KOPT-K1 (cell line): ENCODE measurements around the gene RBP5.

Experiments
- H3K27ac ChIP-seq: fragments of 200-600 bp; sonication (generic); 2 replicates; pipeline ENCODE4 v1.5.1; 2016; ENCODE audit warnings: antibody characterized with exemption, mild to moderate bottlenecking, low read depth, low read length; ENCODE audit not compliant: poor library complexity, severe bottlenecking
- H3K36me3 ChIP-seq: fragments of 200-600 bp; sonication (generic); 2 replicates; pipeline ENCODE4 v1.5.1; 2017; ENCODE audit warnings: antibody characterized with exemption, mild to moderate bottlenecking, low read length, moderate library complexity; ENCODE audit not compliant: insufficient read depth
- H3K9me3 ChIP-seq: fragments of 200-600 bp; sonication (generic); 2 replicates; pipeline ENCODE4 v1.5.1; 2017; ENCODE audit warnings: antibody characterized with exemption, low read length, mild to moderate bottlenecking; ENCODE audit not compliant: insufficient read depth, poor library complexity, severe bottlenecking

RBP5 gene, protein sequence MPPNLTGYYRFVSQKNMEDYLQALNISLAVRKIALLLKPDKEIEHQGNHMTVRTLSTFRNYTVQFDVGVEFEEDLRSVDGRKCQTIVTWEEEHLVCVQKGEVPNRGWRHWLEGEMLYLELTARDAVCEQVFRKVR

DNA sequence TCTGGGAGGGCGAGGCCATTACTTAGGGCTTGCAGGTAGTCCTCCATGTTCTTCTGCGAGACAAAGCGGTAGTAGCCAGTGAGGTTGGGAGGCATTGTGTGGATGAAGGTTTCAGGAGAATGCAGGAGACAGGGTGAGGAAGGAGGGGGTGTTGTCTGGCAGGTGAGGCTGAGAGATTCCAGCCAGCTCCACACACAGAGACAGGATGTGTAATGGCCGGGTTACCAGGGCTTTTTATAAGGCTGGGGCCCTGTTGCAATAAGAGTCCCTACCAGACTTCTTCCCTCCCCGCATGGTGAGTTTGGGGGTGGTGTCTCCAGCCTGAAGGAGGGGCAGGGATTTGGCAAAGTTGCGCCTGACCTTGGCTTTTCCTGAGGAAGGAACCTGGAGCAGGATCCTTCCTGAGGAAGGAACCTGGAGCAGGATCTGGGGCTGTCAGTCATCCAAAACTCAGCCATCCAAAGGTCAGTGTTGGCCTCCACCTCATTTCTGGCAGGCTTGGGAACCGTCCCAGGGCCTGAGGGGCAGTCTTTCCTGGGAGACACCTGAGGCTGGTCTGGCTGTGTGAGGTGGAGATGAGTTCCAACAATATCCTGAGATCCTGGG is at the start of gene RBP5:
Gene RBP5 (minus strand): TSS at position 209 of the 606 bp plus-strand sequence. CDS start 114 bp downstream, at position 95.
- H3K27ac ChIP-seq, result peak within 1 kb of the TSS; percentile 45
- H3K9me3 ChIP-seq, result no peaks in the 10 kb centered on the region
- H3K36me3 ChIP-seq, result no peaks in the 10 kb centered on the region

- Histone ChIP-seq H3K27ac (no peak overlapping the region), H3K9me3 (peaks cover 34% of the 10 kb centered on the region), H3K36me3 (no peaks in the 10 kb centered on the region)
These were observed 49.8 kb upstream of the RBP5 start for GRCh38 chr12:7178481-7178880.

DNA sequence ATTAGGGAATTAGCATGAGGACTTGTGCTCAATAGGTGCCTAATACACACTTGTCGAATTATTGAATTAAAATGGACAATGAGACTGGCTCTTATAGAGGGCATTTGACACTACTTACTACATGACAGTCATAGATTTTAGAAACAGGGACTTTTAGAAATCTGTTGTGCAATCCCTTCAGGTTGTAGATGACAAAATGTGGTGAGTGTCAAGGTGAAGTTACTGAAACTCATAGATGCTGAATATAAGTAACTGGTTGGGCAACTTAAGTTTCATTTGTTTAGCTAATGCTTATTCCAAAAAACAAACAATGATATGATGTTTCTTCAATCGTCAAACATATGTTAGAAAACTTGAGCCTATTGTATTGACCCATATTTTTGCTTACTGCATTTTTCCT is 47.9 kb upstream of the RBP5 start:
- Histone ChIP-seq H3K9me3 (peaks cover 52% of the 10 kb centered on the region), H3K27ac (no peak overlapping the region)

DNA sequence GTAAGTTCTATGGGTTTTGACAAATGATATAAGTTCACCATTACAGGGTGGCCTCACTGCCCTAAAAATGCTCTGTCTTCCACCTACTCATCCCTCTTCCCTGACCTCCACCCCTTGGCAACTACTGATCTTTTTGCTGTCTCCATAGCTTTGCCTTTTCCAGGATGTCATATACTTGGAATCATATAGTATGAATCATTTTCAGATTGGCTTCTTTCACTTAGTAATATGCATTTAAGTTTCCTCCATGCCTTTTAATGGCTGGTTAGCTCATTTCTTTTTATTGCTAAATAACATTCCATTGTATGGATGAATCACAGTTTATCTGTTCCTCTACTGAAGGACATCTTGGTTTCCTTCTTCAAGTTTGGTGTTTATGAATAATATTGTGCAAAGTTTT is 46.8 kb upstream of the RBP5 start:
- Histone ChIP-seq H3K27ac (no peak overlapping the region), H3K9me3 (peaks cover 62% of the 10 kb centered on the region), H3K36me3 (no peaks in the 10 kb centered on the region)

More for the DNA sequence above, 47.9 kb upstream of the RBP5 start:
- H3K36me3 ChIP-seq, result no peaks in the 10 kb centered on the region

GRCh38 chr12:7171854-7172253 is 43.2 kb upstream of the RBP5 start:
- peaks cover 89% of the 10 kb centered on the region for H3K9me3 ChIP-seq
- no peak overlapping the region for H3K27ac ChIP-seq
- H3K36me3 ChIP-seq, result no peaks in the 10 kb centered on the region

- H3K36me3 ChIP-seq, result no peaks in the 10 kb centered on the region
- peaks cover 88% of the 10 kb centered on the region for H3K9me3 ChIP-seq
- no peak overlapping the region for H3K27ac ChIP-seq
These were observed 41.3 kb upstream of the RBP5 start for GRCh38 chr12:7169951-7170350.

- peaks cover 23% of the 10 kb centered on the region for H3K9me3 ChIP-seq
- no peak overlapping the region for H3K27ac ChIP-seq
- H3K36me3 ChIP-seq, result no peaks in the 10 kb centered on the region
These were observed 34.0 kb upstream of the RBP5 start for GRCh38 chr12:7162691-7163114.

DNA sequence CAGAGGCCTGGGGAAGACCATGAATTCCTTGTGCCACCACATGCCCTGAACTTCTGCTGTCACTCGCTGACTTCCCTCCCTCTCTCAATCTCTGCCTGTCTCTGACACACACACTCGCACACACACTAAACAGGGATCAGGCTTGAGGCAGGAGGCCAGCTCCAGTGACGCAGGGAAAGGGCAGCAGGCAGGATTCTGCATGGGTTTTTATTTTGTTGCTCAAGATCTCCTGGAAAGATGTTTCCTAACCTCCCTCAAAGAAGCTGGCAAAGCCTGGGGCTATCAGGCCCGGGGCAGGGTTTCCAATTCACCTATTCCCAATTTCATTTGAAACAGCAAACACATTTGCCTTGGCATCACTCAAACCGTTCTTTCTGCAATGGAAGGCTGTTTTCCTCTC is 33.1 kb upstream of the RBP5 start:
- H3K27ac ChIP-seq, result no peak overlapping the region
- H3K9me3 ChIP-seq, result peaks cover 14% of the 10 kb centered on the region
- no peaks in the 10 kb centered on the region for H3K36me3 ChIP-seq

DNA sequence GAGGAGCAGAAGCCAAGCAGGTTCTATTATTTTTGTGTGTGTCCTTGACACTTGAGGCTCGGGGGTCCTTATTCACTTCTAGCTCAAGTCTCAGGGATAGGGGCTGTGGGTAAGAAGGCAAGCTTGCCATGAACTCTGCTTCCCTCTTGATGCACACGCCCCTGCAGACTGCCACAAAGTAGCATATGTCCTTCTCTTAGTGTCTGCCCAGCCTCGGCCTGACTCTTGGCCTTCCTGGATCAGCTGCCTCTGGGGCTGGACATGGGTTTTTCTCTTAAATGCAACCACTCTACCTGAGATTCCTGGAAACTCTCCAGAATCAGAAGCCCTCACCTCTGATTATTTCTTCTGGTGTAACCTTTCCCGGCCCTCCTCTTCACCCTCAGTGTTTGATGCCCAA is 32.6 kb upstream of the RBP5 start:
- Histone ChIP-seq H3K9me3 (peaks cover 9% of the 10 kb centered on the region), H3K36me3 (no peaks in the 10 kb centered on the region; the same call in 1 of the 2 replicates), H3K27ac (no peak overlapping the region)

DNA sequence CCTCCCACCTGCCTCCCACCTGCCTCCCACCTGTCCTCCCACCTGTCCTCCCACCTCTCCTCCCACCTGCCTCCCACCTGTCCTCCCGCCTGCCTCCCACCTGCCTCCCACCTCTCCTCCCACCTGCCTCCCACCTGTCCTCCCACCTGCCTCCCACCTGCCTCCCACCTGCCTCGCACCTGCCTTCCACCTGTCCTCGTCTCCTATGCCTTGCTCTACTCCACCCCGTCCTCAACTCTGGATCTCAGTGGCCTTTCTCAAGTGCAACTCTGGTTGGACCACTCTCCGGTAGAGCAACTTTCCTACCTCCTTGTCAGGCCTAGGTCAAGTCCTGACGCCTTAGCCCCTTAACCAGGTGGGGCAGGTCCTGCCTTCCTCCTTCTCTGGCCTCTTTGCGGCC is 31.5 kb upstream of the RBP5 start:
- no peak overlapping the region for H3K27ac ChIP-seq
- H3K9me3 ChIP-seq, result no peaks in the 10 kb centered on the region
- H3K36me3 ChIP-seq, result peaks cover 4% of the 10 kb centered on the region; the same call in 1 of the 2 replicates

DNA sequence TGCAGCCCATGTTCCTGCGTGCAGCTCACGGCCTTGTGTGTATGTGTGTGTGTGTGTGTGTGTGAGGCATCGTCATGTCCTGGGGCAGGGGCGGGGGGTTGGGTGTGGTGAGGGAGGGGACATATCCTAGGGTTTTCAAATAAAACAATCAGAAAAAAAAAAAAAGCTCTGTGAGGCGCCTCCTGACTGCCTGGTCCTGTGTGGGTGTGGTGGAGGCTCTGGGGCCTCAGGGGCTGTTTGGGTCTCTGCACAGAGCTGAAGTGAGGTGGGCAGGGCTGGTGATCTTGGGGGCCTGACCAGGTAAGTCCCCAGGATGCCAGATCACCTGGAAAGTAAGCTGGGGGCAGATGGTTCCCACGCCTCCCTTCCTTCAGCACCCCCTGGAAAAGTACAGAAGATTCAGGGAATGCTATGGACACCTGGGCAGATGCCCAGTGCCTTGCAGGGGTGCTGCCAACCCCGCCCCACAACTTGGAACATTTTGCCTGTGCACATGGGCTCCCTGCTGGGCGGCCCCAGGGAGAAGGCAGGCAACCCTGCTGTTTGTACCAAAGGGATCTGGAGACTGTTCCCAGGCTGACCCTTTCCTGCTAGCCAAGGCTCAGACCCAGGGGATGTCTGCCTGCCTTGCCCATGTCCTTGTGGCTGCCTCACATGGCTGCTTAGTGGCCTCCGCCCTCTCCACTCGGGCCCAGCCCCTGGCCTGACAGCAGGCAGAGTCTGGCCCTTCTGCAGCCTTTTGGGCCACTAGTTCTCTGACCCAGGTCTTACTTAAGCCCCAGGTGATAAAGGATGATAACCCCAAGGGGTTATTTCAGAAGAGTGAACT is 30.3 kb upstream of the RBP5 start:
- peaks cover 4% of the 10 kb centered on the region; the same call in 1 of the 2 replicates for H3K36me3 ChIP-seq
- no peaks in the 10 kb centered on the region for H3K9me3 ChIP-seq
- H3K27ac ChIP-seq, result no peak overlapping the region

- Histone ChIP-seq H3K9me3 (no peaks in the 10 kb centered on the region), H3K27ac (no peak overlapping the region), H3K36me3 (peaks cover 4% of the 10 kb centered on the region; the same call in 1 of the 2 replicates)
These were observed 28.7 kb upstream of the RBP5 start for GRCh38 chr12:7157391-7157790.

- Histone ChIP-seq H3K9me3 (no peaks in the 10 kb centered on the region), H3K27ac (no peak overlapping the region), H3K36me3 (peaks cover 4% of the 10 kb centered on the region; the same call in 1 of the 2 replicates)
These were observed 27.8 kb upstream of the RBP5 start for GRCh38 chr12:7156259-7157197.

- Histone ChIP-seq H3K27ac (no peak overlapping the region), H3K9me3 (no peaks in the 10 kb centered on the region), H3K36me3 (peaks cover 13% of the 10 kb centered on the region)
These were observed 26.9 kb upstream of the RBP5 start for GRCh38 chr12:7155471-7156034.
